IMR-90 (cell line): ENCODE data around the gene MANSC1. TPM values are rescaled to one million over a fixed set of nuclear protein-coding genes. Genes with fewer than 3 reads are reported as not detected.

ENCODE experiments used
- ATAC-seq: fragments of 200-7000 bp; cut with Tn5 transposase; 2 replicates; pipeline ENCODE4 v1.9.1; 2020; ENCODE audit warnings: low read depth, mild to moderate bottlenecking, moderate library complexity
- BruUV-seq: library from RNA; stranded (reverse); fragments of 400-500 nt; replicated peaks from 2 replicates; lab custom pipeline; 2021; lab: Mats Ljungman, UMichigan
- CTCF ChIA-PET: fragments of 300-600 bp; formaldehyde crosslinking; extraction: SDS; loops from one replicate; lab custom pipeline; 2021; ENCODE audit warnings: antibody characterized with exemption; lab: Yijun Ruan, JAX
- POLR2A ChIA-PET: fragments of 300-600 bp; sonication (Branson Sonifier 250); formaldehyde crosslinking; loops from one replicate; lab custom pipeline; 2022; ENCODE audit warnings: antibody characterized with exemption; ENCODE audit not compliant: unreplicated experiment; lab: Charles Lee
- DNase-seq: peaks from one replicate; pipeline ENCODE4 v3.0.0; 2013
- H2AFZ ChIP-seq: replicated peaks from 2 replicates; pipeline ENCODE3; 2013; ENCODE audit warnings: low read length, mild to moderate bottlenecking; ENCODE audit not compliant: poor library complexity
- H2AK5ac ChIP-seq: 2 replicates; pipeline ENCODE4 v1.6.1; 2013; ENCODE audit warnings: low read depth, low read length, inconsistent platforms
- H2AK9ac ChIP-seq: replicated peaks from 2 replicates; pipeline ENCODE3; 2013; ENCODE audit warnings: mild to moderate bottlenecking, low read depth, low read length, moderate library complexity; ENCODE audit not compliant: poor library complexity
- H2BK120ac ChIP-seq: 2 replicates; pipeline ENCODE4 v1.6.1; 2013; ENCODE audit warnings: low read depth, low read length, inconsistent platforms
- H2BK15ac ChIP-seq: 3 replicates; pipeline ENCODE4 v1.6.1; 2013; ENCODE audit warnings: low read depth, low read length, inconsistent platforms
- H2BK20ac ChIP-seq: 2 replicates; pipeline ENCODE4 v1.6.1; 2013; ENCODE audit warnings: low read depth, mild to moderate bottlenecking, inconsistent platforms, low read length, moderate library complexity
- H2BK5ac ChIP-seq: 2 replicates; pipeline ENCODE4 v1.6.1; 2013; ENCODE audit warnings: mild to moderate bottlenecking, low read depth, low read length, inconsistent platforms; ENCODE audit not compliant: poor library complexity, severe bottlenecking
- H3K14ac ChIP-seq: replicated peaks from 2 replicates; pipeline ENCODE4 v1.6.1; 2013; ENCODE audit warnings: low read depth, low read length, inconsistent platforms
- H3K18ac ChIP-seq: 2 replicates; pipeline ENCODE4 v1.6.1; 2013; ENCODE audit warnings: low read depth, low read length, control low read depth
- H3K23ac ChIP-seq: 2 replicates; pipeline ENCODE4 v1.6.1; 2013; ENCODE audit warnings: low read depth, low read length, inconsistent platforms
- H3K27ac ChIP-seq: 2 replicates; pipeline ENCODE4 v1.5.1; 2013; ENCODE audit warnings: mild to moderate bottlenecking, control low read depth, low read length; ENCODE audit not compliant: insufficient read depth
- H3K27me3 ChIP-seq: 2 replicates; pipeline ENCODE4 v1.6.1; 2013; ENCODE audit warnings: low read length; ENCODE audit not compliant: control insufficient read depth, insufficient read depth
- H3K36me3 ChIP-seq: 2 replicates; pipeline ENCODE4 v1.6.1; 2013; ENCODE audit warnings: low read length, mixed read lengths; ENCODE audit not compliant: control insufficient read depth, insufficient read depth
- H3K4ac ChIP-seq: 2 replicates; pipeline ENCODE4 v1.6.1; 2013; ENCODE audit warnings: low read depth, low read length, inconsistent platforms
- H3K4me1 ChIP-seq: 2 replicates; pipeline ENCODE4 v1.6.1; 2013; ENCODE audit warnings: low read length, mixed read lengths; ENCODE audit not compliant: control insufficient read depth, insufficient read depth
- H3K4me2 ChIP-seq: 2 replicates; pipeline ENCODE4 v1.6.1; 2013; ENCODE audit warnings: low read depth, mild to moderate bottlenecking, control low read depth, low read length, moderate library complexity
- H3K4me3 ChIP-seq: 2 replicates; pipeline ENCODE4 v1.5.1; 2013; ENCODE audit warnings: low read depth, mild to moderate bottlenecking, control low read depth, low read length, moderate library complexity; ENCODE audit not compliant: insufficient read depth
- H3K56ac ChIP-seq: 2 replicates; pipeline ENCODE4 v1.6.1; 2013; ENCODE audit warnings: low read length, inconsistent platforms; ENCODE audit not compliant: insufficient read depth; ENCODE audit errors: extremely low read depth
- H3K79me1 ChIP-seq, 2 experiments: 2 replicates each; pipeline ENCODE4 v1.6.1; 2013; ENCODE audit warnings: low read length in 2 of 2, inconsistent platforms in 1 of 2, low read depth in 1 of 2
- H3K9ac ChIP-seq: 2 replicates; pipeline ENCODE4 v1.6.1; 2013; ENCODE audit warnings: low read depth, low read length, control low read depth
- H3K9me1 ChIP-seq: 2 replicates; pipeline ENCODE4 v1.6.1; 2013; ENCODE audit warnings: low read length, inconsistent platforms; ENCODE audit not compliant: insufficient read depth
- H3K9me3 ChIP-seq: 2 replicates; pipeline ENCODE4 v1.6.1; 2013; ENCODE audit warnings: low read length; ENCODE audit not compliant: control insufficient read depth, insufficient read depth
- H4K20me1 ChIP-seq: 2 replicates; pipeline ENCODE4 v1.6.1; 2013; ENCODE audit warnings: low read length, inconsistent platforms; ENCODE audit not compliant: insufficient read depth
- H4K5ac ChIP-seq: 2 replicates; pipeline ENCODE4 v1.6.1; 2013; ENCODE audit warnings: mild to moderate bottlenecking, low read depth, low read length, control low read depth
- H4K8ac ChIP-seq, 2 experiments: 2 replicates each; pipeline ENCODE4 v1.6.1; 2013; ENCODE audit warnings: low read depth in 2 of 2, low read length in 2 of 2, control low read depth in 1 of 2, inconsistent platforms in 1 of 2
- H4K91ac ChIP-seq: 2 replicates; pipeline ENCODE4 v1.6.1; 2013; ENCODE audit warnings: low read depth, low read length, inconsistent platforms; ENCODE audit not compliant: insufficient read depth
- BHLHE40 ChIP-seq: fragments of 150-350 bp; IDR thresholded peaks from 2 replicates; pipeline ENCODE4 v1.6.1; 2016; ENCODE audit warnings: mild to moderate bottlenecking, low read depth, low read length
- CEBPB ChIP-seq: IDR thresholded peaks from 2 replicates; pipeline ENCODE4 v1.6.1; 2012; ENCODE audit warnings: low read depth, low read length, improper control_type of control experiment
- FOS ChIP-seq: fragments of 150-350 bp; IDR thresholded peaks from 2 replicates; pipeline ENCODE4 v1.6.1; 2016; ENCODE audit warnings: low read depth, low read length
- MAFK ChIP-seq: IDR thresholded peaks from 2 replicates; pipeline ENCODE4 v1.6.1; 2012; ENCODE audit warnings: low read depth, low read length, improper control_type of control experiment
- MAZ ChIP-seq: IDR thresholded peaks from 2 replicates; pipeline ENCODE4 v1.6.1; 2012; ENCODE audit warnings: low read depth, mild to moderate bottlenecking, low read length, improper control_type of control experiment, moderate library complexity, borderline replicate concordance
- NFE2L2 ChIP-seq: fragments of 150-350 bp; IDR thresholded peaks from 2 replicates; pipeline ENCODE4 v1.6.1; 2016; ENCODE audit warnings: low read depth, mild to moderate bottlenecking, low read length
- RCOR1 ChIP-seq: IDR thresholded peaks from 2 replicates; pipeline ENCODE4 v1.6.1; 2012; ENCODE audit warnings: mild to moderate bottlenecking, low read length, improper control_type of control experiment; ENCODE audit not compliant: insufficient replicate concordance
- SMC3 ChIP-seq: fragments of 150-350 bp; IDR thresholded peaks from 2 replicates; pipeline ENCODE4 v1.6.1; 2016; ENCODE audit warnings: low read depth, mild to moderate bottlenecking, antibody characterized with exemption, low read length, moderate library complexity
- WGBS, 2 experiments: methylation state at CpG; one replicate each; pipeline versions ENCODE4 v1.1.5 to v1.1.7; 2013; ENCODE audit warnings: missing lambda C conversion rate in 2 of 2; ENCODE audit not compliant: insufficient read length in 1 of 2; ENCODE audit errors: extremely low coverage in 2 of 2; 5-methylcytosine and 5-hydroxymethylcytosine counted together
- dilution Hi-C: fragments of 300-500 bp; cut with HindIII; formaldehyde crosslinking; loops from one replicate; pipeline ENCODE4 v1.14.3; 2018; ENCODE audit warnings: low sequenced_read_pairs; ENCODE audit not compliant: unreplicated experiment
- in situ Hi-C: fragments of 300-500 bp; cut with MboI; formaldehyde crosslinking; loops from 3 replicates; pipeline ENCODE4 v1.14.3; 2019; ENCODE audit warnings: low sequenced_read_pairs, inconsistent platforms, mixed read lengths
- intact Hi-C: fragments of 100-400 bp; cut with micrococcal nuclease; formaldehyde crosslinking; loops from 2 replicates; pipeline ENCODE4 v1.10.0; 2022
- polyA plus RNA-seq, 3 experiments: library from polyadenylated mRNA; depleted of rRNA; stranded (reverse); fragments of >200 nt; gene quantifications; 2 replicates each; pipeline ENCODE4 v1.2.3, GENCODE V29; 2012; ENCODE audit warnings: low replicate concordance in 1 of 3
- total RNA-seq: library from RNA; depleted of rRNA; stranded (reverse); fragments of >200 nt; gene quantifications from 2 replicates; pipeline ENCODE4 v1.2.3, GENCODE V29; 2012
- TF ChIP-seq, protein P1 (sequence below): fragments of 150-350 bp; IDR thresholded peaks from 2 replicates; pipeline ENCODE4 v1.6.1; 2017; ENCODE audit warnings: mild to moderate bottlenecking, antibody characterized with exemption, low read length, low read depth
- TF ChIP-seq, protein P2 (sequence below): conservative IDR thresholded peaks from 2 replicates; pipeline ENCODE4 v1.5.1; 2012; ENCODE audit warnings: mild to moderate bottlenecking, low read depth, low read length, improper control_type of control experiment
- TF ChIP-seq, protein P3 (sequence below): fragments of 150-350 bp; IDR thresholded peaks from 2 replicates; pipeline ENCODE4 v1.6.1; 2016; ENCODE audit warnings: low read depth, mild to moderate bottlenecking, low read length, moderate library complexity, borderline replicate concordance

The MANSC1 gene
- total and polyA plus RNA-seq, 2 of the 4 experiments (the other 2 are of a cell fraction) = 1.1 to 2.2 TPM

DNA sequence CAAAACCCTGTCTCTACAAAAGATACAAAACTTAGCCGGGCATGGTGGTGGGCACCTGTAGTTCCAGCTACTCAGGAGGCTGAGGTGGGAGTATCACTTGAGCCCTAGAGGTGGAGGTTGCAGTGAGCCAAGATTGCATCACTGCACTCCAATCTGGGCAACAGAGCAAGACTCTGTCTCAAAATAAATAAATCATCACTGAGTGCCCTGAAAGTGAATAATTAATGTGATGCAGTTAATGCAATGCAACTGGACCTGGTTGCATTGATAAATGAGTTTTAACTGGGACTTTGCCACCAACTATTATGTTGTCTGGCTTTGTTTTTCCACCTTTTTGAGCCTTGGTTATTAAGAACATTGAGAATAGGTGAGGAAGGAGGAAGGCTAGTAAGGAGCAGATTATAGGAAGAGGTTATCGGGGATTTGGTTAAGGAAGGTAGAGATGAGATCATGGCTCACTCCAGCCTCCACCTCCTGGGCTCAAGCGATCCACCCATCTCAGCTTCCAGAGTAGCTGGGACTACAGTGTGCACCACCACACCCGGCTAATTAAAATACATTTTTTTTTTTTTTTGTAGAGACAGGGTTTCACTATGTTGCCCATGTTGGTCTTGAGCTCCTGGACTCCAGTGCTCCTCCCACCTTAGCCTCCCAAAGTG lies 14.9 kb upstream of the MANSC1 start:
- no peak for DNase-seq
- H4K8ac ChIP-seq = no peak overlapping the region
- no TSS peak for BruUV-seq
- POLR2A ChIA-PET = no interaction called here
- H3K79me1 ChIP-seq = peaks cover 16 to 19% of the 10 kb centered on the region in 2 experiments; a peak in 3 of 4 replicates
- no peak overlapping the region for H2AFZ ChIP-seq
- H3K18ac ChIP-seq = no peak overlapping the region
- no peaks in the 10 kb centered on the region for H4K20me1 ChIP-seq
- no peak for ATAC-seq
- no peak overlapping the region; the same call in 1 of the 2 replicates for H3K23ac ChIP-seq
- H3K14ac ChIP-seq = no peak overlapping the region
- no peak overlapping the region for H2BK5ac ChIP-seq
- WGBS, 2 experiments = no CpG with 5 or more reads among the region's 4 CpGs
- CTCF ChIA-PET = interaction anchor here (1.0 kb wide), 1 partner anchor 15 kb away, joined by 4 read pairs; the partner anchor contains the start of gene MANSC1
- no peak overlapping the region for H2AK9ac ChIP-seq
- H3K9me3 ChIP-seq = no peaks in the 10 kb centered on the region
- H2BK15ac ChIP-seq = no peak overlapping the region
- H4K91ac ChIP-seq = no peak overlapping the region
- H3K9ac ChIP-seq = no peak overlapping the region
- H3K4me3 ChIP-seq = no peak overlapping the region
- no peaks in the 10 kb centered on the region for H3K27me3 ChIP-seq
- in situ Hi-C loops = no loop called here
- TF ChIP-seq CEBPB = no peak
- TF ChIP-seq BHLHE40 = no peak
- TF ChIP-seq, protein P1, sequence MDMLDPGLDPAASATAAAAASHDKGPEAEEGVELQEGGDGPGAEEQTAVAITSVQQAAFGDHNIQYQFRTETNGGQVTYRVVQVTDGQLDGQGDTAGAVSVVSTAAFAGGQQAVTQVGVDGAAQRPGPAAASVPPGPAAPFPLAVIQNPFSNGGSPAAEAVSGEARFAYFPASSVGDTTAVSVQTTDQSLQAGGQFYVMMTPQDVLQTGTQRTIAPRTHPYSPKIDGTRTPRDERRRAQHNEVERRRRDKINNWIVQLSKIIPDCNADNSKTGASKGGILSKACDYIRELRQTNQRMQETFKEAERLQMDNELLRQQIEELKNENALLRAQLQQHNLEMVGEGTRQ = no peak
- TF ChIP-seq, protein P2, sequence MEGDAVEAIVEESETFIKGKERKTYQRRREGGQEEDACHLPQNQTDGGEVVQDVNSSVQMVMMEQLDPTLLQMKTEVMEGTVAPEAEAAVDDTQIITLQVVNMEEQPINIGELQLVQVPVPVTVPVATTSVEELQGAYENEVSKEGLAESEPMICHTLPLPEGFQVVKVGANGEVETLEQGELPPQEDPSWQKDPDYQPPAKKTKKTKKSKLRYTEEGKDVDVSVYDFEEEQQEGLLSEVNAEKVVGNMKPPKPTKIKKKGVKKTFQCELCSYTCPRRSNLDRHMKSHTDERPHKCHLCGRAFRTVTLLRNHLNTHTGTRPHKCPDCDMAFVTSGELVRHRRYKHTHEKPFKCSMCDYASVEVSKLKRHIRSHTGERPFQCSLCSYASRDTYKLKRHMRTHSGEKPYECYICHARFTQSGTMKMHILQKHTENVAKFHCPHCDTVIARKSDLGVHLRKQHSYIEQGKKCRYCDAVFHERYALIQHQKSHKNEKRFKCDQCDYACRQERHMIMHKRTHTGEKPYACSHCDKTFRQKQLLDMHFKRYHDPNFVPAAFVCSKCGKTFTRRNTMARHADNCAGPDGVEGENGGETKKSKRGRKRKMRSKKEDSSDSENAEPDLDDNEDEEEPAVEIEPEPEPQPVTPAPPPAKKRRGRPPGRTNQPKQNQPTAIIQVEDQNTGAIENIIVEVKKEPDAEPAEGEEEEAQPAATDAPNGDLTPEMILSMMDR = no peak
- TF ChIP-seq SMC3 = no peak
- TF ChIP-seq, protein P3, sequence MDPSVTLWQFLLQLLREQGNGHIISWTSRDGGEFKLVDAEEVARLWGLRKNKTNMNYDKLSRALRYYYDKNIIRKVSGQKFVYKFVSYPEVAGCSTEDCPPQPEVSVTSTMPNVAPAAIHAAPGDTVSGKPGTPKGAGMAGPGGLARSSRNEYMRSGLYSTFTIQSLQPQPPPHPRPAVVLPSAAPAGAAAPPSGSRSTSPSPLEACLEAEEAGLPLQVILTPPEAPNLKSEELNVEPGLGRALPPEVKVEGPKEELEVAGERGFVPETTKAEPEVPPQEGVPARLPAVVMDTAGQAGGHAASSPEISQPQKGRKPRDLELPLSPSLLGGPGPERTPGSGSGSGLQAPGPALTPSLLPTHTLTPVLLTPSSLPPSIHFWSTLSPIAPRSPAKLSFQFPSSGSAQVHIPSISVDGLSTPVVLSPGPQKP = no peak
- no peak for TF ChIP-seq RCOR1
- TF ChIP-seq MAZ = no peak
- TF ChIP-seq MAFK = no peak
- TF ChIP-seq NFE2L2 = no peak
- no peak for TF ChIP-seq FOS
- no peak overlapping the region for H2AK5ac ChIP-seq
- H3K36me3 ChIP-seq = peaks cover 4% of the 10 kb centered on the region
- H3K9me1 ChIP-seq = no peaks in the 10 kb centered on the region; the same call in 1 of the 2 replicates
- no peak overlapping the region for H3K4ac ChIP-seq
- intact Hi-C loops = no loop called here
- peak overlapping the region; percentile 43; the same call in 1 of the 2 replicates for H3K27ac ChIP-seq
- peaks cover 6% of the 10 kb centered on the region for H3K4me1 ChIP-seq
- dilution Hi-C loops = no loop called here
- H2BK120ac ChIP-seq = no peak overlapping the region
- no peak overlapping the region for H3K56ac ChIP-seq
- no peak overlapping the region for H3K4me2 ChIP-seq
- no peak overlapping the region for H2BK20ac ChIP-seq
- H4K5ac ChIP-seq = no peak overlapping the region
